ENCODE measurements around the gene C6orf163. TPM values are rescaled to one million over a fixed set of nuclear protein-coding genes. Genes with fewer than 3 reads are reported as not detected.

C6orf163 gene
- total RNA-seq, 3 donors from 2014 or later = 2.7 to 7.8 (median 3.8) TPM

- intact Hi-C loops (cut with DNase I, micrococcal nuclease) = no loop called here
- no peak for DNase-seq
- H3K4me3 ChIP-seq = no peak overlapping the region
- no peaks in the 10 kb centered on the region for H3K9me3 ChIP-seq
- H3K4me1 ChIP-seq (ENCODE audit: low read depth) = no peaks in the 10 kb centered on the region
- no peak for ATAC-seq
- TF ChIP-seq CTCF (IDR thresholded peaks at IDR 0.05) = no peak
- H3K36me3 ChIP-seq (ENCODE audit: low read depth) = no peaks in the 10 kb centered on the region
These were observed 30.7 kb downstream of the C6orf163 start for GRCh38 chr6:87375315-87375714.

- no peak for DNase-seq
- no peak for TF ChIP-seq CTCF (IDR thresholded peaks at IDR 0.05)
- intact Hi-C loops (cut with DNase I, micrococcal nuclease) = no loop called here
- Histone ChIP-seq H3K36me3 (ENCODE audit: low read depth) (no peaks in the 10 kb centered on the region), H3K9me3 (no peaks in the 10 kb centered on the region), H3K4me3 (no peak overlapping the region), H3K4me1 (ENCODE audit: low read depth) (no peaks in the 10 kb centered on the region)
- ATAC-seq = no peak
These were observed 32.0 kb downstream of the C6orf163 start for GRCh38 chr6:87376643-87377042.

- intact Hi-C loops (cut with DNase I, micrococcal nuclease) = no loop called here
- no peaks in the 10 kb centered on the region for H3K36me3 ChIP-seq (ENCODE audit: low read depth)
- no peak for TF ChIP-seq CTCF (IDR thresholded peaks at IDR 0.05)
- H3K4me3 ChIP-seq = no peak overlapping the region
- H3K4me1 ChIP-seq (ENCODE audit: low read depth) = no peaks in the 10 kb centered on the region
- ATAC-seq (no peak), DNase-seq (no peak)
- no peaks in the 10 kb centered on the region for H3K9me3 ChIP-seq
These were observed 34.3 kb downstream of the C6orf163 start for GRCh38 chr6:87378947-87379346.

- no peak for TF ChIP-seq CTCF (IDR thresholded peaks at IDR 0.05)
- intact Hi-C loops (cut with DNase I, micrococcal nuclease) = no loop called here
These were observed 38.2 kb downstream of the C6orf163 start for GRCh38 chr6:87382861-87383260.

GRCh38 chr6:87384038-87384437 is 39.4 kb downstream of the C6orf163 start:
- Histone ChIP-seq H3K36me3 (ENCODE audit: low read depth) (no peaks in the 10 kb centered on the region), H3K4me3 (no peak overlapping the region), H3K9me3 (no peaks in the 10 kb centered on the region), H3K4me1 (ENCODE audit: low read depth) (no peaks in the 10 kb centered on the region)
- intact Hi-C loops (cut with DNase I, micrococcal nuclease) = no loop called here
- TF ChIP-seq CTCF (IDR thresholded peaks at IDR 0.05) = no peak
- DNase-seq = no peak
- no peak for ATAC-seq

More at GRCh38 chr6:87382861-87383260, 38.2 kb downstream of the C6orf163 start:
- H3K36me3 ChIP-seq (ENCODE audit: low read depth) = no peaks in the 10 kb centered on the region
- no peaks in the 10 kb centered on the region for H3K4me1 ChIP-seq (ENCODE audit: low read depth)
- H3K4me3 ChIP-seq = no peak overlapping the region
- no peak for DNase-seq
- no peaks in the 10 kb centered on the region for H3K9me3 ChIP-seq
- no peak for ATAC-seq

- DNase-seq (no peak), ATAC-seq (no peak)
- no peak for TF ChIP-seq CTCF (IDR thresholded peaks at IDR 0.05)
- intact Hi-C loops (cut with DNase I, micrococcal nuclease) = no loop called here
- Histone ChIP-seq H3K9me3 (no peaks in the 10 kb centered on the region), H3K4me3 (no peak overlapping the region), H3K36me3 (ENCODE audit: low read depth) (no peaks in the 10 kb centered on the region), H3K4me1 (ENCODE audit: low read depth) (no peaks in the 10 kb centered on the region)
These were observed 39.8 kb downstream of the C6orf163 start for GRCh38 chr6:87384449-87384848.
